Epidermal melanocyte (primary cell): ENCODE results near the gene UBQLN1.
A peak's percentile ranks its signal among the peaks of the same experiment; 100 is the strongest.

ENCODE experiments used
- DNase-seq: peaks from one replicate; pipeline ENCODE4 v3.0.0; 2011; ENCODE audit warnings: low spot score; ENCODE audit not compliant: insufficient read length

Gene UBQLN1

GRCh38 chr9:83691492-83691891 is 16.3 kb downstream of the UBQLN1 start:
- DNase-seq = no peak

GRCh38 chr9:83688921-83689320 is 18.8 kb downstream of the UBQLN1 start:
- DNase-seq = no peak

DNA sequence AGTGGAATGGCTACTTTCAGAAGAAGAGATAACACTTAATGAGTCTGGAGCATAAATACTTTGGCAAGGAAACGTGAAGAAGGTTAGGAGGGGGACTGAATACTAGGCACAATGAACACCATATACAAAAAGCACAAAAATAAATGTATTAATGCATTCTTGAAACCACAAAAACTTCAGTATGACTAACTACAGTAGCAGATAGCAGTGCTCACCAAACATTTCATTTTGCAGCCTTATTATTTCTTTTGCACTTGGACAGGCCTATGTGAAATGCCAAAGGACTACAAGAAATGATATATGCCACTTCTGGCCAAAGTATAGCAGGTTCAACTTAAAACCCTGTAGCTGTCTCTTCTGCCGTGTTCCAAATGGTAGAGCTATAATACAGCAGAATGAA is 26.3 kb downstream of the UBQLN1 start:
- no peak for DNase-seq

GRCh38 chr9:83680233-83680632 is 27.5 kb downstream of the UBQLN1 start:
- no peak for DNase-seq

DNA sequence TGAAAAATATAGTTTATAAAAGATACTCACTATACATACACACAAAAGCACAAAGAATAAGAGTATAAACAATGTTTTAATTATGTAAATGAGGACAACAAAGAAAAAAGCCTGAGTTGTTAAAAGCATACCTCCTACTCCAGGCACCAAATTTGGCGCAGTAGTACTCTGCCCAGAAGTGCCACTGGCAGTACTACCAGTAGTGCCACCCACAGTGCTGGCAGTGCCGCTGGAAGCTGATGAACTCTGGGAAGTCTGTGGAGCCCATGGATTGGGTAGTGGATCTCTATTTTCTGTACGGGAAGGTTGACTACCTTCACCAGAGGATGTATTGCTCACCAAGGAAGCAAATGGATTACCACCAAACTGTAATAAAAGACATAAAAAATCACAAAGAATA is 30.2 kb downstream of the UBQLN1 start:
- no peak for DNase-seq

- no peak for DNase-seq
These were observed 32.3 kb downstream of the UBQLN1 start for GRCh38 chr9:83675466-83675865.

- DNase-seq = no peak
These were observed 36.3 kb downstream of the UBQLN1 start for GRCh38 chr9:83671451-83671850.

DNA sequence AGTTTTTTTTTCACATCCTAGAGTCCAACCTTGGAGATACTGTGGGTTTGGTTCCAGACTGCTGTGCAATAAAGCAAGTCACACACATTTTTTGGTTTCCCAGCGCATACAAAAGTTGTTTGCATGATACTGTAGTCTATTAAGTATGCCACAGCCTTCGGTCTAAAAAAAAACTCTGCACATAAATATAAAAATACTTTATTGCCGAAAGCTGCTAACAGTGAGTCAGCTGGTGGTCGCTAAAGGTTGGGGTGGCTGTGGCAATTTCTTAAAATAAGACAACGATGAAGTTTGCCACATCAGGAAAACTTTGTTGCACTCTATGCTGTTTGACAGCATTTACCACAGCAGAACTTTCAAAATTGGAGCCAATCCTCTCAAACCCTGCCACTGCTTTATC is 37.4 kb downstream of the UBQLN1 start:
- DNase-seq = no peak

GRCh38 chr9:83669067-83669466 is 38.7 kb downstream of the UBQLN1 start:
- DNase-seq = no peak

- DNase-seq = no peak
These were observed 42.1 kb downstream of the UBQLN1 start for GRCh38 chr9:83665580-83666200.

GRCh38 chr9:83662933-83663332 is 44.8 kb downstream of the UBQLN1 start:
- DNase-seq = no peak

DNA sequence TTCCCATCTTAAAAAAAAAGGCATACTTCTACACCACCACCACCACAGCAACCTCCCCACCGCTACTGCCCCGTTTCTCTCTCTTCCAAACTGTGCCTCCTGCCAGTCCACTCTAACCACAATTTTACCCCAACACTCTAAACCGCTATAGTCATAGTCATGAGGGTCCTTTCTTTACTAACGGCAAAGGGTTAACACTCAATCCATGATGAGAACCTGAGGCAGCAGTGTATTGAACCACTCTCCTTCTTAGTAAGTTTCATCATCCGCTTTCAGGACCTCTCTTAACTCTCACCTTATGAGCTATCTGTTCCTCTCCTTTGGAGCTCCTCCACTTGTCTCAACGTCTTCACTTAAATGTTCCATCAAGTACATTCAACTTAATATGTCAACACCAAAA is 50.8 kb downstream of the UBQLN1 start:
- DNase-seq = no peak

DNA sequence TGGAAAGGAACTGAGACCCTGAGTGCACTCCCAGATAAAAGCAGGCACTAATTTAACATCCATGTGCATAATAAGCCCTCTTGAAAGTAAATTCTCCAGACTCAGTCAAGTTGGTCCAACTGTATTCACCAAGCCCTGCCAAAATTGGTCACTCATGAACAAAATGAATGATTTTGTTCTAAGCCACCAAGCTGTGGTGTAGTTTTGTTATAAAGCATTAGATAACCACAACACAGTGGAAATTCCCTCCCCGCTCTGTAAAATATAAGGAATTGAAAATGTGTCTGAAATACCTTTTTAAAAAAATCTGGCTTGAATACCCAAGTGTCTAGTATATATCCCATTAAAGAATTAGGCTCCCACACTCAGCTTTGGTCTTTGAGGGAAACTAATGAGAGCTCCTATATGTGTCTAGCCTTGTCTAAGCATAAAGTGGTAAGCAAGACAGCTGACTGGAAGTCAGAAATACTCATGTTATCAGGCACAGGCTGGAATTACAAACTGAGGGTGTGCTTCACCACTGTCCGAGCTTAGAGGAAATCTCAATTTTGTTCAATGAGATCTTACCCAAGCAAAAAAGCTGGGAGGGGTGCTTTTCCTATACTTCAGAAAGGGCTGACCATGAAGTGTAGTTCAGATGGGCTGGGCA is 51.6 kb downstream of the UBQLN1 start:
- no peak for DNase-seq

DNA sequence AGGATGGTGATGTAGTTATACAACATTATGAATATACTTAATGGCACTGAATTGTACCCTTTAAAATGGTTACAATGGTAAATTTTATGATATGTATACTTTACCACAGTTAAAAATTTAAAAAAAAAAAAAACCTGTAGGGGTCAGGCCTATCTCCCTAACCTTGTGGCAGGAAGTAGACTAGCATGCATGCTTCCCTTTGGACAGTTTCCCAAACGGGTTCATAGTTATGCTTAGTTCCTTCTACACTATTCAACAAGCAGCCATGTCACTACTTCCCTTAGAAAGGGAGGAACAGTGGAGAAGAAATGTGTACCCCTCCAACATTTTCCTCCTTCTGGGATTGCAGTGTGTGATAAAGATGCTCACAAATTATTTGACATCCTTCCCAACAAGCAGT is 52.3 kb downstream of the UBQLN1 start:
- DNase-seq = no peak

DNA sequence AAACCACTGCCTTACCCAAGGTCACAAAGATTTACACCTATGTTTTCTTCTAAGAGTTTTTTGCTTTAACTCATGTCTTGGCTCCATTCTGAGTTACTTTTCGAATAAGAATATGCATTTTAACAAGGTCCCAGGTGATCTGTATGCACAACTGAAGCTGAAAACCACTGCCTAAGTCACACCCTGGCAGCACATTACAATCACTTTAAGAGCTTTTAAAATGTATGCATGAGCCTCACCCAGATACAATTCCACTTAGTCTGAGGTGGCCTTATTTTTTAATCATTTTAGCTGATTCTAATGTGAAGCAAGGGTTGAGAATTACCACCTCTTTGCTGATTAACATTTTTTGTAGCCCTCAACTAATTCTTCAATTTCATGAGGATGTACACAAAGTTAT is 55.3 kb downstream of the UBQLN1 start:
- no peak for DNase-seq

- DNase-seq = no peak
These were observed 56.2 kb downstream of the UBQLN1 start for GRCh38 chr9:83651558-83651957.

DNA sequence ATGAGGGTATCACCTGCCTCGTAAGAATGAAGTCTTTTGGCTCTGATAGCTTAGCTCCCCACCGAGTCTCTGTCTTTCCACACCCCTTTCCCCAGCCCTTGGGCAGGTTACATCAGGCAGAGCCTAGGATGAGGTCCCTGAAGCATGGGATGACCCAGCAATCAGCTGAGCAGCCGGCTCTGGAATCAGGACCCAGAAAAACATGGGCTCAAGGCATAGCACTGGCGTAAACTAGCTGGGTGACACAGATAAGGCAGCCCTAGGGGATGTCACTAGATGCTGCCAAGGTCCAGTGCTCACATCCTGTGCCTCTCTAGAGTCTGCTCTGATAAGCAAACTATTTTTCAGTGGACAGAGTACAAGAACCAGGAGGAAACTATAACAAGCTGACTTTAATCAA is 58.2 kb downstream of the UBQLN1 start:
- DNase-seq = no peak

DNA sequence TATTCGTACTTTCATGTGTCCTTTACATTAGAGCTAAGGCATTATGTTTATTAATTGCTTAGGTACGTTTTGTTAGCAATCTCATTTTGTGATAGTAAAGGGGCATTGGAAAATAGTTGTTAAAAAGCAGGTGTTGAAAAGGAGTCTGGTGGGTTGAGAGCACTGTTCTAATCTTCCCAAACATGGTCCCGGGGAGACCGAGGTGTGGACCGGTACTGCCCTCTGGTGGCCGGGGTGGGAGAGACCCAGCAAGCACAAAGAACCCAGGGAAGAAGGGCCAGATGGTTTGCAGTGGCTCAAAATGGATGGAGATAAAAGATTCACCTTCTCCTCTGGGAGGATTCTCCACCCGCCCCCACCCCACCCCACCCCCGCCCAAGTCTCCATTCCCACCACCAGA is 58.7 kb downstream of the UBQLN1 start:
- DNase-seq = peak; percentile 48

DNA sequence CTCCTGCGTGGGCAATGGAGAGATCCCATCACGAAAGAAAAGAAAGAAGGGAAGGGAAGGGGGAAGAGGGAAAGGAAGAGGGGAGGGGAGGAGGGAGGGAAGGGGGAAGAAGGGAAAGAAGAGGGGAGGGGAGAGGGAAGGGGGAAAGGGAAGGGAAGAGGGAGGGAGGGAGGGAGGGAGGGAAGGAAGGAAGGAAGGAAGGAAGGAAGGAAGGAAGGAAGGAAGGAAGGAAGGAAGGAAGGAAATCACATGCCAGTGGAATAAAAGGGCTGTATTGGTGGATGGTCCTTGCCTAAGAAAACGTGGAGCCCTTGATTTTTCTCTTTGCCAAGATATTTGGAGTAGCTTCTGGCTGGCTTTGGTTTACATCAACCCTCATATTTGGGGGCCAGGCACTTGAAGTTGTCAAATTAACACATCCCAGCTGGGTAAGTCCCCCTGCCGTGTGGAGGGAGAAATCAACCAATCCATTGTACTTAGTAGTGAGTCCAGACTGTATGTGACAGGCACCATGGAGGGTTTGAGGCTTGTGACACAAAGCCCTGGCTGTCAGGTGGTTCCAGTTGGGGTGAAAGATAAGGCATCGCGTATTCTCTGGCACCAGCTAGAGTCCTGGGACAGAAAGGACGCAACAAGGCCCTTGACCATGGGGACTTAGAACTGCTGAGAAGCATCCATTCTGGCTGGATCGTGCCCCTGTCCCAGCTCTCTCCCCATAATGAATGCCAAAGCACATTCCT is 61.1 kb downstream of the UBQLN1 start:
- DNase-seq = no peak

- DNase-seq = no peak
These were observed 65.0 kb downstream of the UBQLN1 start for GRCh38 chr9:83642793-83643192.

DNA sequence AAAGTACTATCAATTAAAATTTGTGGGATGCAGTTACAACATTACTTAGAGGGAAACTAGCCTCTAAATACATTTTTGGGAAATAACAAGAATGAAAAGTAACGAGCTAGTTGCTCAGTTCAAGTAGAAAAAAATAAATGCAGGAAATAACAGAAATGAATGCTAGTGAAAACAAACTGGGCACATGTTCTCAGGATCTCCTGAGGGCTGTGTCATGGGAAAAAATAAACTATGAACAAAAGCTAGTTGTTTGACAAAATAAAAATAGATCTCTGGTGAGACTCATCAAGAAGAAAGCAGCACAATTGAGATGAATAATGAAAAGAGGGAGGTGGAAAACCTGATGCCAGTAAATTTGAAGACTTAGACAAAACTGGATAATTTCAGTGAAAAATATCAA is 68.5 kb downstream of the UBQLN1 start:
- DNase-seq = no peak

GRCh38 chr9:83637389-83637788 is 70.4 kb downstream of the UBQLN1 start:
- DNase-seq = no peak

DNA sequence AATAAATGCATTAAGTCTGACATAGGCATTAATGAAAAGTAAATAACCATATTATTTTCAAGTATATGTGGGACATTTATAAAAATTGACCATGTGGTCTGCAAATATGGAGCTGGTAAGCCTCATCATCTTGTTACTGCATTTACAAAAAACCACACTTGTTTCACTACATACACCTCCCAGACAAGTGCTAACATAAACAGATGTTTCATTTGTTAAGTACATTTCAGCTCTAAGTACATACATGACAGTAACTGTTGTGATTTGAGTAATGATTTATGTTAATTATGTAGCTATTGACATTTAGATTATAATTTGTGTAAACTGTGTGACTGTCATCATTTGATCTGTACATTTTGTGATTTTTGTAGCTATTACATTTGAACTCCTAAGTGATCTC is 70.9 kb downstream of the UBQLN1 start:
- DNase-seq = no peak
